ENCODE data around the gene EXOC2. TPM values are rescaled to one million over a fixed set of nuclear protein-coding genes. Genes with fewer than 3 reads are reported as not detected.

EXOC2 gene
- total and polyA plus RNA-seq, 10 of the 15 experiments (the other 5 are each of a cell fraction or from before 2014, with no cell fraction given) = 8.7 to 32.8 (median 20.7) TPM

GRCh38 chr6:436308-437036 lies 256.5 kb downstream of the EXOC2 start:
- no TSS peak for BruUV-seq (replicated peaks)
- H3K4me2 ChIP-seq (ENCODE audit: control insufficient read depth, insufficient read depth) = no peak overlapping the region
- RAD21 ChIA-PET (ENCODE audit: unreplicated experiment) = no interaction called here
- ATAC-seq (no peak), DNase-seq (ENCODE audit: low read depth, low spot score) (no peak), FAIRE-seq (no peak)
- H3K4me1 ChIP-seq (ENCODE audit: control insufficient read depth, insufficient read depth, low read length) = peaks cover 25% of the 10 kb centered on the region
- no peak overlapping the region for H3K9ac ChIP-seq (ENCODE audit: control insufficient read depth, insufficient read depth, low read length)
- POLR2A ChIA-PET = no interaction called here
- no peak overlapping the region for H3K4me3 ChIP-seq
- in situ Hi-C loops (cut with MboI) = no loop called here
- H2AFZ ChIP-seq (ENCODE audit: control insufficient read depth, low read depth, low read length) = no peak overlapping the region
- H3K79me2 ChIP-seq (ENCODE audit: control insufficient read depth, insufficient read depth, low read length) = no peaks in the 10 kb centered on the region
- H3K27me3 ChIP-seq (replicated peaks in 1 of 2; ENCODE audit: control insufficient read depth in 2 of 2, insufficient read depth in 2 of 2, low read length in 1 of 2) = no peaks in the 10 kb centered on the region
- SMC1A ChIA-PET (ENCODE audit: uncharacterized antibody, unreplicated experiment) = interaction anchor here (0.9 kb wide), 1 partner anchor 38 kb away, joined by 3 read pairs; no protein-coding TSS in a partner anchor
- no peaks in the 10 kb centered on the region for H3K9me3 ChIP-seq (replicated peaks; ENCODE audit: control insufficient read depth, insufficient read depth, low read length)
- TF ChIP-seq RUNX3 (IDR thresholded peaks at IDR 0.05; ENCODE audit: low read length) (peak; percentile 39; the same call in 1 of the 2 replicates), SREBF1 (IDR thresholded peaks at IDR 0.05; ENCODE audit: low read length) (no peak)
- WGBS (ENCODE audit: insufficient coverage, insufficient replicate concordance, low lambda C conversion rate, missing lambda C conversion rate) = 57% methylated on average over 25 of the region's 25 CpGs
- no peaks in the 10 kb centered on the region for H3K36me3 ChIP-seq (ENCODE audit: control insufficient read depth in 2 of 2, insufficient read depth in 2 of 2, low read length in 1 of 2)
- intact Hi-C loops (cut with micrococcal nuclease; ENCODE audit: unreplicated experiment) = no loop called here
- CTCF ChIA-PET = no interaction called here
- no peaks in the 10 kb centered on the region for H4K20me1 ChIP-seq (ENCODE audit: control insufficient read depth, insufficient read depth)
- no peak overlapping the region for H3K27ac ChIP-seq (ENCODE audit: control insufficient read depth, insufficient read depth)

DNA sequence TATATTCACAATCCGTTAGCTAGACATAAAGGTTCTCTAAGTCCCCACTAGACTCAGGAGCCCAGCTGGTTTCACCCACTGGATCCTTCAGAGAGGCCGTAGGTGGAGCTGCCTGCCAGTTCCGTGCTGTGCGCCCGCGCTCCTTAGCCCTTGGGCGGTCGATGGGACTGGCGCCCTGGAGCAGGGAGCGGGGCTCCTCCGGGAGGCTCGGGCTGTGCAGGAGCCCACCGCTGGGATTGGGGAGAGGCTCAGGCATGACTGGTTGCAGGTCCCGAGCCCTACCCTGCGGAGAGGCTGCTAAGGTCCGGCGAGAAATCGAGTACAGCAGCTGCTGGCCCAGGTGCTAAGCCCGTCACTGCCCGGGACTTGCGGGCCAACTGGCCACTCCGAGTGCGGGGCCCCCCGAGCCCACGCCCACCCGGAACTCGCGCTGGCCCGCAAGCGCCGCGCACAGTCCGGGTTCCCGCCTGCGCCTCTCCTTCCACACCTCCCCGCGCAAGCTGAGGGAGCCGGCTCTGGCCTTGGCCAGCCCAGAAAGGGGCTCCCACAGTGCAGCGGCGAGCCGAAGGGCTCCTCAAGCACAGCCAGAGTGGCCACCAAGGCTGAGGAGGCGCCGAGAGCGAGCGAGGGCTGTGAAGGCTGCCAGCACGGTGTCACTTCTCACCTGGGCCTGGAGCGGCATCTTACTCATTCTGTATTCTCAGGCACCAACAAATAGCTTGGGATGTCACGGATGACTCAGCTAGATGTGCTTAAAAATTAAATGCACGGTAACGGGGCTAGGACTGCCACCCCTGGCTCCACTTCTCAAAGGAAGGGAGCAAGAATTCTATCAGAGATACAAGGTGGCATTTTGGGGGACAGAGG lies 257.3 kb downstream of the EXOC2 start:
- Histone ChIP-seq H3K36me3 (ENCODE audit: control insufficient read depth in 2 of 2, insufficient read depth in 2 of 2, low read length in 1 of 2) (no peaks in the 10 kb centered on the region), H3K27ac (ENCODE audit: control insufficient read depth, insufficient read depth) (no peak overlapping the region; the same call in 1 of the 2 replicates), H3K79me2 (ENCODE audit: control insufficient read depth, insufficient read depth, low read length) (no peaks in the 10 kb centered on the region), H3K27me3 (replicated peaks in 1 of 2; ENCODE audit: control insufficient read depth in 2 of 2, insufficient read depth in 2 of 2, low read length in 1 of 2) (no peaks in the 10 kb centered on the region), H3K9me3 (replicated peaks; ENCODE audit: control insufficient read depth, insufficient read depth, low read length) (no peaks in the 10 kb centered on the region), H4K20me1 (ENCODE audit: control insufficient read depth, insufficient read depth) (no peaks in the 10 kb centered on the region), H3K9ac (ENCODE audit: control insufficient read depth, insufficient read depth, low read length) (no peak overlapping the region), H2AFZ (ENCODE audit: control insufficient read depth, low read depth, low read length) (no peak overlapping the region), H3K4me1 (ENCODE audit: control insufficient read depth, insufficient read depth, low read length) (peaks cover 29% of the 10 kb centered on the region), H3K4me2 (ENCODE audit: control insufficient read depth, insufficient read depth) (peak overlapping the region; percentile 84), H3K4me3 (peak overlapping the region; percentile 3; the same call in 1 of the 2 replicates)
- TF ChIP-seq, protein P1, sequence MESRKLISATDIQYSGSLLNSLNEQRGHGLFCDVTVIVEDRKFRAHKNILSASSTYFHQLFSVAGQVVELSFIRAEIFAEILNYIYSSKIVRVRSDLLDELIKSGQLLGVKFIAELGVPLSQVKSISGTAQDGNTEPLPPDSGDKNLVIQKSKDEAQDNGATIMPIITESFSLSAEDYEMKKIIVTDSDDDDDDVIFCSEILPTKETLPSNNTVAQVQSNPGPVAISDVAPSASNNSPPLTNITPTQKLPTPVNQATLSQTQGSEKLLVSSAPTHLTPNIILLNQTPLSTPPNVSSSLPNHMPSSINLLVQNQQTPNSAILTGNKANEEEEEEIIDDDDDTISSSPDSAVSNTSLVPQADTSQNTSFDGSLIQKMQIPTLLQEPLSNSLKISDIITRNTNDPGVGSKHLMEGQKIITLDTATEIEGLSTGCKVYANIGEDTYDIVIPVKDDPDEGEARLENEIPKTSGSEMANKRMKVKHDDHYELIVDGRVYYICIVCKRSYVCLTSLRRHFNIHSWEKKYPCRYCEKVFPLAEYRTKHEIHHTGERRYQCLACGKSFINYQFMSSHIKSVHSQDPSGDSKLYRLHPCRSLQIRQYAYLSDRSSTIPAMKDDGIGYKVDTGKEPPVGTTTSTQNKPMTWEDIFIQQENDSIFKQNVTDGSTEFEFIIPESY (IDR thresholded peaks at IDR 0.05) = peak; percentile 14; the same call in 1 of the 2 replicates
- TF ChIP-seq RAD51 (IDR thresholded peaks at IDR 0.05) (no peak), NFXL1 (IDR thresholded peaks at IDR 0.05; ENCODE audit: borderline replicate concordance) (no peak), PAX5 (IDR thresholded peaks at IDR 0.05; ENCODE audit: borderline replicate concordance, low read depth, low read length) (no peak)
- ATAC-seq (no peak), DNase-seq (ENCODE audit: low read depth, low spot score) (no peak), FAIRE-seq (no peak)
- POLR2A ChIA-PET = interaction anchor here (1.2 to 1.4 kb wide), 2 partner anchors 39 to 54 kb away, joined by 3 to 4 read pairs; no protein-coding TSS in a partner anchor
- no TSS peak for BruUV-seq (replicated peaks)
- RAD21 ChIA-PET (ENCODE audit: unreplicated experiment) = interaction anchor here (0.8 to 2.1 kb wide), 9 partner anchors 32 to 247 kb away, joined by 3 to 8 read pairs (median 4); no protein-coding TSS in a partner anchor
- CTCF ChIA-PET = interaction anchor here (1.0 to 2.2 kb wide), 5 partner anchors 33 to 247 kb away, joined by 4 to 8 read pairs (median 5); no protein-coding TSS in a partner anchor
- intact Hi-C loops (cut with micrococcal nuclease; ENCODE audit: unreplicated experiment) = no loop called here
- 95% methylated on average over 39 of the region's 50 CpGs for WGBS (ENCODE audit: insufficient coverage, insufficient replicate concordance, low lambda C conversion rate, missing lambda C conversion rate)
- SMC1A ChIA-PET (ENCODE audit: uncharacterized antibody, unreplicated experiment) = interaction anchor here (0.6 to 2.5 kb wide), 22 partner anchors 9 to 285 kb away, joined by 3 to 10 read pairs (median 4); no protein-coding TSS in a partner anchor
- in situ Hi-C loops (cut with MboI) = no loop called here
